ENCODE results near the gene MXD4.
"Not testable (repeated sequence)": the region's sequence is repeated elsewhere in the genome, so short reads cannot be mapped to it uniquely, and the experiment has no call there.

Gene MXD4

GRCh38 chr4:2249526-2250356 lies 12.2 kb downstream of the MXD4 start:
- DNase-seq: no peak

- DNase-seq: no peak
Measured at GRCh38 chr4:2248821-2249261, 13.1 kb downstream of the MXD4 start.

- DNase-seq: no peak
Measured at GRCh38 chr4:2248044-2248780, 13.7 kb downstream of the MXD4 start.

- no peak for DNase-seq
Measured at GRCh38 chr4:2247128-2248043, 14.5 kb downstream of the MXD4 start.

- no peak for DNase-seq
Measured at GRCh38 chr4:2246384-2247127, 15.4 kb downstream of the MXD4 start.

GRCh38 chr4:2245787-2246275 lies 16.1 kb downstream of the MXD4 start:
- no peak for DNase-seq

GRCh38 chr4:2245057-2245786 lies 16.7 kb downstream of the MXD4 start:
- no peak for DNase-seq

- DNase-seq: peak; percentile 52
Measured at GRCh38 chr4:2243681-2244380, 18.1 kb downstream of the MXD4 start.

- peak; percentile 81 for DNase-seq
Measured at GRCh38 chr4:2241410-2242353, 20.2 kb downstream of the MXD4 start, which contains the start of the genes HAUS3 and POLN. Gene HAUS3 (minus strand): TSS chr4:2242121. CDS start chr4:2240946, 1,175 bp downstream. Gene POLN (minus strand): TSS chr4:2242121. CDS start chr4:2229231, 12,890 bp downstream.

- no peak for DNase-seq
Measured at GRCh38 chr4:2241003-2241402, 20.9 kb downstream of the MXD4 start.

- DNase-seq: no peak
Measured at GRCh38 chr4:2236944-2237666, 24.8 kb downstream of the MXD4 start.

- DNase-seq: no peak
Measured at GRCh38 chr4:2231082-2231481, 30.8 kb downstream of the MXD4 start.

- DNase-seq: no peak
Measured at GRCh38 chr4:2226261-2226660, 35.6 kb downstream of the MXD4 start.

- no peak for DNase-seq
Measured at GRCh38 chr4:2222838-2223237, 39.1 kb downstream of the MXD4 start.

GRCh38 chr4:2221378-2221777 lies 40.5 kb downstream of the MXD4 start:
- DNase-seq: not testable (repeated sequence)

GRCh38 chr4:2220016-2220630 lies 41.8 kb downstream of the MXD4 start:
- DNase-seq: peak; percentile 43

- no peak for DNase-seq
Measured at GRCh38 chr4:2219233-2219760, 42.6 kb downstream of the MXD4 start.

- no peak for DNase-seq
Measured at GRCh38 chr4:2218436-2218835, 43.5 kb downstream of the MXD4 start.

Data from NCI-H226 (cell line).